ENCODE data around the gene SRSF7.

- TF ChIP-seq CTCF (IDR thresholded peaks at IDR 0.05): no peak
- no peak for TF ChIP-seq POLR2A (IDR thresholded peaks at IDR 0.05)
Measured at GRCh38 chr2:38716185-38716584, 35.0 kb downstream of the SRSF7 start.
